ENCODE measurements around the gene CORIN.

Gene CORIN

DNA sequence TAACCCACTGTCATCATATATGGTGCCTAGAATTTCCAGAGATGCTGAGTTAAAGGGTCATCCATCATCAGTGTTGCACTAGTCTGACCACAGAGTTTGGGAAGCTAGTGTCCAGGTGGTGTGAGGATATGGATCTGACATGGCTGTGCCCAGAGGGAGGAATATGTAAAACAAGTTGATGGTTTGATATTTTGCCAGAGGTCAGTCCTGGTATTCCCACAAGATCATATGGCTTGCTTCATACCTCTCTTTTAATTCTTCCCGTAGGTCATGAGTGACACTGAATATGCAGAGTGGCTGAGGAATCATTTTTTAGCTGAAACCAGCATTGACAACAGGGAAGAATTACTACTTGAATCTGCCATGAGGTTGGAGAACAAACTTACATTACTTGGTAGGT, 277.2 kb downstream of the CORIN start:
- TF ChIP-seq, protein P1, sequence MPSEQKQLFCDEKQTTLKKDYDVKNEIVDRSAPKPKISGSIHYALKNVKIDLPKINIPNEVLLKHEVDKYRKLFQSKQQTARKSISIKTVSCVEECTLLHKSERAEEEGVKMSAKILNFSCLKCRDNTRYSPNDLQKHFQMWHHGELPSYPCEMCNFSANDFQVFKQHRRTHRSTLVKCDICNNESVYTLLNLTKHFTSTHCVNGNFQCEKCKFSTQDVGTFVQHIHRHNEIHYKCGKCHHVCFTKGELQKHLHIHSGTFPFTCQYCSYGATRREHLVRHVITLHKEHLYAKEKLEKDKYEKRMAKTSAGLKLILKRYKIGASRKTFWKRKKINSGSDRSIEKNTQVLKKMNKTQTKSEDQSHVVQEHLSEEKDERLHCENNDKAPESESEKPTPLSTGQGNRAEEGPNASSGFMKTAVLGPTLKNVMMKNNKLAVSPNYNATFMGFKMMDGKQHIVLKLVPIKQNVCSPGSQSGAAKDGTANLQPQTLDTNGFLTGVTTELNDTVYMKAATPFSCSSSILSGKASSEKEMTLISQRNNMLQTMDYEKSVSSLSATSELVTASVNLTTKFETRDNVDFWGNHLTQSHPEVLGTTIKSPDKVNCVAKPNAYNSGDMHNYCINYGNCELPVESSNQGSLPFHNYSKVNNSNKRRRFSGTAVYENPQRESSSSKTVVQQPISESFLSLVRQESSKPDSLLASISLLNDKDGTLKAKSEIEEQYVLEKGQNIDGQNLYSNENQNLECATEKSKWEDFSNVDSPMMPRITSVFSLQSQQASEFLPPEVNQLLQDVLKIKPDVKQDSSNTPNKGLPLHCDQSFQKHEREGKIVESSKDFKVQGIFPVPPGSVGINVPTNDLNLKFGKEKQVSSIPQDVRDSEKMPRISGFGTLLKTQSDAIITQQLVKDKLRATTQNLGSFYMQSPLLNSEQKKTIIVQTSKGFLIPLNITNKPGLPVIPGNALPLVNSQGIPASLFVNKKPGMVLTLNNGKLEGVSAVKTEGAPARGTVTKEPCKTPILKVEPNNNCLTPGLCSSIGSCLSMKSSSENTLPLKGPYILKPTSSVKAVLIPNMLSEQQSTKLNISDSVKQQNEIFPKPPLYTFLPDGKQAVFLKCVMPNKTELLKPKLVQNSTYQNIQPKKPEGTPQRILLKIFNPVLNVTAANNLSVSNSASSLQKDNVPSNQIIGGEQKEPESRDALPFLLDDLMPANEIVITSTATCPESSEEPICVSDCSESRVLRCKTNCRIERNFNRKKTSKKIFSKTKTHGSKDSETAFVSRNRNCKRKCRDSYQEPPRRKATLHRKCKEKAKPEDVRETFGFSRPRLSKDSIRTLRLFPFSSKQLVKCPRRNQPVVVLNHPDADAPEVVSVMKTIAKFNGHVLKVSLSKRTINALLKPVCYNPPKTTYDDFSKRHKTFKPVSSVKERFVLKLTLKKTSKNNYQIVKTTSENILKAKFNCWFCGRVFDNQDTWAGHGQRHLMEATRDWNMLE (tag by site-specific recombination; conservative IDR thresholded peaks at IDR 0.05; ENCODE audit: low read depth), result no peak
- TF ChIP-seq PRDM6 (tag by site-specific recombination; IDR thresholded peaks at IDR 0.05) (no peak), MZF1 (tag by site-specific recombination; IDR thresholded peaks at IDR 0.05; ENCODE audit: borderline replicate concordance) (no peak), GLI4 (tag by site-specific recombination; IDR thresholded peaks at IDR 0.05) (no peak), KLF1 (tag by site-specific recombination; IDR thresholded peaks at IDR 0.05) (no peak), ZNF416 (tag by site-specific recombination; IDR thresholded peaks at IDR 0.05) (no peak), ZNF175 (tag by site-specific recombination; IDR thresholded peaks at IDR 0.05) (no peak), ZXDB (tag by site-specific recombination; IDR thresholded peaks at IDR 0.05) (no peak), ZNF335 (tag by site-specific recombination; conservative IDR thresholded peaks at IDR 0.05) (no peak), FEZF1 (tag by site-specific recombination; IDR thresholded peaks at IDR 0.05) (no peak), ZNF311 (tag by site-specific recombination; IDR thresholded peaks at IDR 0.05; ENCODE audit: borderline replicate concordance) (no peak), ZNF398 (tag by site-specific recombination; IDR thresholded peaks at IDR 0.05) (no peak), ZEB2 (tag by site-specific recombination; IDR thresholded peaks at IDR 0.05) (no peak), ZNF600 (tag by site-specific recombination; IDR thresholded peaks at IDR 0.05) (no peak), TRIM28 (IDR thresholded peaks at IDR 0.05; ENCODE audit: borderline replicate concordance, low read length) (no peak), ZNF426 (tag by site-specific recombination; IDR thresholded peaks at IDR 0.05) (no peak), SCRT1 (tag by site-specific recombination; IDR thresholded peaks at IDR 0.05; ENCODE audit: borderline replicate concordance) (no peak)
- TF ChIP-seq, protein P2, sequence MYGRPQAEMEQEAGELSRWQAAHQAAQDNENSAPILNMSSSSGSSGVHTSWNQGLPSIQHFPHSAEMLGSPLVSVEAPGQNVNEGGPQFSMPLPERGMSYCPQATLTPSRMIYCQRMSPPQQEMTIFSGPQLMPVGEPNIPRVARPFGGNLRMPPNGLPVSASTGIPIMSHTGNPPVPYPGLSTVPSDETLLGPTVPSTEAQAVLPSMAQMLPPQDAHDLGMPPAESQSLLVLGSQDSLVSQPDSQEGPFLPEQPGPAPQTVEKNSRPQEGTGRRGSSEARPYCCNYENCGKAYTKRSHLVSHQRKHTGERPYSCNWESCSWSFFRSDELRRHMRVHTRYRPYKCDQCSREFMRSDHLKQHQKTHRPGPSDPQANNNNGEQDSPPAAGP (tag by site-specific recombination; IDR thresholded peaks at IDR 0.05), result no peak
- CTCF ChIA-PET, result interaction anchor here (0.6 kb wide), 1 partner anchor 391 kb away, joined by 3 read pairs; no protein-coding TSS in a partner anchor
- Histone ChIP-seq H3K4me1 (ENCODE audit: control insufficient read depth, insufficient read depth, low read length) (no peaks in the 10 kb centered on the region), H3K36me3 (ENCODE audit: control insufficient read depth in 2 of 2, insufficient read depth in 1 of 2, low read length in 2 of 2) (no peaks in the 10 kb centered on the region), H3K9me3 (ENCODE audit: control insufficient read depth, insufficient read depth, low read depth, low read length) (no peaks in the 10 kb centered on the region), H3K27ac (ENCODE audit: extremely low read depth, low read depth, low read length) (no peak overlapping the region), H3K4me3 (ENCODE audit: low read depth, low read length) (no peak overlapping the region)
- POLR2A ChIA-PET, result no interaction called here
